ENCODE results near the gene INF2.
"Not testable (repeated sequence)": the region's sequence is repeated elsewhere in the genome, so short reads cannot be mapped to it uniquely, and the experiment has no call there.

Gene INF2

GRCh38 chr14:104734991-104735779, 45.8 kb downstream of the INF2 start:
- DNase-seq (ENCODE audit: low read depth) = no peak

- DNase-seq (ENCODE audit: low read depth) = no peak
Observed at GRCh38 chr14:104735830-104736642, 46.6 kb downstream of the INF2 start.

- DNase-seq (ENCODE audit: low read depth) = no peak
Observed at GRCh38 chr14:104738375-104739019, 49.1 kb downstream of the INF2 start.

GRCh38 chr14:104739026-104739425, 49.6 kb downstream of the INF2 start:
- no peak for DNase-seq (ENCODE audit: low read depth)

- no peak for DNase-seq (ENCODE audit: low read depth)
Observed at GRCh38 chr14:104739546-104740516, 50.4 kb downstream of the INF2 start.

GRCh38 chr14:104741108-104741802, 51.8 kb downstream of the INF2 start:
- DNase-seq (ENCODE audit: low read depth) = no peak

GRCh38 chr14:104741803-104742251, 52.4 kb downstream of the INF2 start:
- DNase-seq (ENCODE audit: low read depth) = no peak

GRCh38 chr14:104742586-104743455, 53.4 kb downstream of the INF2 start:
- no peak for DNase-seq (ENCODE audit: low read depth)

- DNase-seq (ENCODE audit: low read depth) = no peak
Observed at GRCh38 chr14:104743461-104744380, 54.3 kb downstream of the INF2 start.

GRCh38 chr14:104744484-104744883, 55.1 kb downstream of the INF2 start:
- DNase-seq (ENCODE audit: low read depth) = no peak

GRCh38 chr14:104745431-104745830, 56.0 kb downstream of the INF2 start:
- DNase-seq (ENCODE audit: low read depth) = no peak

- no peak for DNase-seq (ENCODE audit: low read depth)
Observed at GRCh38 chr14:104746071-104746545, 56.7 kb downstream of the INF2 start.

- no peak for DNase-seq (ENCODE audit: low read depth)
Observed at GRCh38 chr14:104746934-104747481, 57.6 kb downstream of the INF2 start.

- DNase-seq (ENCODE audit: low read depth) = no peak
Observed at GRCh38 chr14:104747876-104748275, 58.5 kb downstream of the INF2 start.

GRCh38 chr14:104749111-104749649, 59.8 kb downstream of the INF2 start:
- DNase-seq (ENCODE audit: low read depth) = no peak

- no peak for DNase-seq (ENCODE audit: low read depth)
Observed at GRCh38 chr14:104750056-104750752, 60.8 kb downstream of the INF2 start.

GRCh38 chr14:104750753-104751057, 61.3 kb downstream of the INF2 start:
- not testable (repeated sequence) for DNase-seq (ENCODE audit: low read depth)

All from activated T-helper 1 cell treated with Interleukin-2 at 50 U/mL for 16 hours (primary cell).